Colon (tissue), 2 donors: ENCODE data around the gene ATAD2B.
"Not testable (repeated sequence)": the region's sequence is repeated elsewhere in the genome, so short reads cannot be mapped to it uniquely, and the experiment has no call there.

ENCODE experiments used
- FAIRE-seq: peaks from 2 replicates; lab custom pipeline; 2012; peaks lifted over from hg19 to GRCh38; lab: Jason Lieb, UNC
- donor health status: control.
- donor health status: control.

The ATAD2B gene

GRCh38 chr2:23926750-23927571 lies at the start of gene ATAD2B:
ATAD2B (minus strand) TSS chr2:23927123; CDS start chr2:23926770, 353 bp downstream.
- no peak for FAIRE-seq

GRCh38 chr2:23967846-23968245 lies 40.9 kb upstream of the ATAD2B start:
- FAIRE-seq, result no peak

GRCh38 chr2:23954325-23955014 lies 27.5 kb upstream of the ATAD2B start:
- no peak for FAIRE-seq

- no peak for FAIRE-seq
These were observed 26.7 kb upstream of the ATAD2B start for GRCh38 chr2:23953625-23954024.

- not testable (repeated sequence) for FAIRE-seq
These were observed 25.6 kb upstream of the ATAD2B start for GRCh38 chr2:23952558-23952957.

- FAIRE-seq, result no peak
These were observed 20.4 kb upstream of the ATAD2B start for GRCh38 chr2:23947350-23947749.

GRCh38 chr2:23944976-23945375 lies 18.1 kb upstream of the ATAD2B start:
- FAIRE-seq, result no peak

GRCh38 chr2:23944527-23944926 lies 17.6 kb upstream of the ATAD2B start:
- FAIRE-seq, result no peak

- no peak for FAIRE-seq
These were observed 16.7 kb upstream of the ATAD2B start for GRCh38 chr2:23943666-23944065.

- FAIRE-seq, result no peak
These were observed 14.7 kb upstream of the ATAD2B start for GRCh38 chr2:23941644-23942043.

- no peak for FAIRE-seq
These were observed 14.0 kb upstream of the ATAD2B start for GRCh38 chr2:23940718-23941620.

GRCh38 chr2:23939987-23940717 lies 13.2 kb upstream of the ATAD2B start, which contains the start of gene UBXN2A:
UBXN2A (plus strand) TSS chr2:23940463; CDS start chr2:23958315, 17,852 bp downstream.
- no peak for FAIRE-seq

- no peak for FAIRE-seq
These were observed 7.3 kb upstream of the ATAD2B start for GRCh38 chr2:23934259-23934658.

GRCh38 chr2:23926290-23926749 lies 603 bp downstream of the ATAD2B start:
- no peak for FAIRE-seq

- FAIRE-seq, result no peak
These were observed 1.1 kb downstream of the ATAD2B start for GRCh38 chr2:23925702-23926289.

GRCh38 chr2:23924589-23925359 lies 2.1 kb downstream of the ATAD2B start:
- no peak for FAIRE-seq

- no peak for FAIRE-seq
These were observed 8.0 kb downstream of the ATAD2B start for GRCh38 chr2:23918837-23919489.

GRCh38 chr2:23916727-23917405 lies 10.1 kb downstream of the ATAD2B start:
- FAIRE-seq, result no peak

GRCh38 chr2:23915327-23915726 lies 11.6 kb downstream of the ATAD2B start:
- no peak for FAIRE-seq
